ENCODE measurements around the gene PALM3.

PALM3 gene

DNA sequence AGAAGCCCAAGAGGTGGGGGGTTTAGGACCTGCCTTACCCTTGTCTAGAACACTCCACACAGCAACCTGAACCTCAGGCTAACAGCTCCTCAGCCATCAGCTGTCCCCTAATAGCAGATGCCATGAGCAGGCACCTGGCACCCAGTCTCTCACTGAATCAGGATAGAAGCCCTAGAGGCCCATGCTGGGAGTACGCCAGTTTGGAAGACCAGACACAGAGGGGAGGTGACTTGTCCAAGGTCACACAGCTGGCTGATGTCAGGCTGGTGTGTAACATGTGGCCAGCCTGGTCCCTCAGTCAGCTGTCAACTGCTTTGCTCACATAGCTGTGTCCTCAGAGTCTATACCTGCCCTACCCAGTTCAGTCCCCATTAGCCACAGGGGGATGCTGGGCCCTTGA lies 41.4 kb upstream of the PALM3 start:
- TF ChIP-seq, protein P1, sequence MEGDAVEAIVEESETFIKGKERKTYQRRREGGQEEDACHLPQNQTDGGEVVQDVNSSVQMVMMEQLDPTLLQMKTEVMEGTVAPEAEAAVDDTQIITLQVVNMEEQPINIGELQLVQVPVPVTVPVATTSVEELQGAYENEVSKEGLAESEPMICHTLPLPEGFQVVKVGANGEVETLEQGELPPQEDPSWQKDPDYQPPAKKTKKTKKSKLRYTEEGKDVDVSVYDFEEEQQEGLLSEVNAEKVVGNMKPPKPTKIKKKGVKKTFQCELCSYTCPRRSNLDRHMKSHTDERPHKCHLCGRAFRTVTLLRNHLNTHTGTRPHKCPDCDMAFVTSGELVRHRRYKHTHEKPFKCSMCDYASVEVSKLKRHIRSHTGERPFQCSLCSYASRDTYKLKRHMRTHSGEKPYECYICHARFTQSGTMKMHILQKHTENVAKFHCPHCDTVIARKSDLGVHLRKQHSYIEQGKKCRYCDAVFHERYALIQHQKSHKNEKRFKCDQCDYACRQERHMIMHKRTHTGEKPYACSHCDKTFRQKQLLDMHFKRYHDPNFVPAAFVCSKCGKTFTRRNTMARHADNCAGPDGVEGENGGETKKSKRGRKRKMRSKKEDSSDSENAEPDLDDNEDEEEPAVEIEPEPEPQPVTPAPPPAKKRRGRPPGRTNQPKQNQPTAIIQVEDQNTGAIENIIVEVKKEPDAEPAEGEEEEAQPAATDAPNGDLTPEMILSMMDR (IDR thresholded peaks at IDR 0.05; ENCODE audit: low read depth, low read length, missing control alignments), result no peak
- H3K4me3 ChIP-seq (replicated peaks; ENCODE audit: low read depth, low read length), result no peak overlapping the region
- DNase-seq (ENCODE audit: extremely low read depth, low read depth), result no peak

DNA sequence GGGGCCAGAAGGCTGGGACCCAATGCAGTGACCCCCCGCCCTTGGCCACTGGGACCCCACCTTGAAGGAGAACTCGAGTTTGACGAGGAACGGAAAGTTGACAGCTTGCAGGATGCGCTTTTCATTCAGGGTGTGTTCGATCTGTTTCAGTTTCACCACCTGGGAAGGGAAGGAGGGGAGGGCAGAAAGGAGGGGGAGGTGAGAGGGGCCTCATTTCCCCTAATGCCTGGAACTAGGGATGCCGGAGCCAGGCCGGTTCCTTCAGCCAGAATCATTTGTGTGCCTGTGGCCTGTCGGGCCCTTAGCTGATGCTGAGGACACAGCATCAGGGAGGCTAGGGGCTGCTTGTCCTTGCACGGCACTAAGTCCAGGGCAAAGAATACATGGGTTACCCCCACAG lies 40.9 kb upstream of the PALM3 start:
- TF ChIP-seq, protein P1 (IDR thresholded peaks at IDR 0.05; ENCODE audit: low read depth, low read length, missing control alignments), result no peak
- no peak for DNase-seq (ENCODE audit: extremely low read depth, low read depth)
- H3K4me3 ChIP-seq (replicated peaks; ENCODE audit: low read depth, low read length), result no peak overlapping the region

DNA sequence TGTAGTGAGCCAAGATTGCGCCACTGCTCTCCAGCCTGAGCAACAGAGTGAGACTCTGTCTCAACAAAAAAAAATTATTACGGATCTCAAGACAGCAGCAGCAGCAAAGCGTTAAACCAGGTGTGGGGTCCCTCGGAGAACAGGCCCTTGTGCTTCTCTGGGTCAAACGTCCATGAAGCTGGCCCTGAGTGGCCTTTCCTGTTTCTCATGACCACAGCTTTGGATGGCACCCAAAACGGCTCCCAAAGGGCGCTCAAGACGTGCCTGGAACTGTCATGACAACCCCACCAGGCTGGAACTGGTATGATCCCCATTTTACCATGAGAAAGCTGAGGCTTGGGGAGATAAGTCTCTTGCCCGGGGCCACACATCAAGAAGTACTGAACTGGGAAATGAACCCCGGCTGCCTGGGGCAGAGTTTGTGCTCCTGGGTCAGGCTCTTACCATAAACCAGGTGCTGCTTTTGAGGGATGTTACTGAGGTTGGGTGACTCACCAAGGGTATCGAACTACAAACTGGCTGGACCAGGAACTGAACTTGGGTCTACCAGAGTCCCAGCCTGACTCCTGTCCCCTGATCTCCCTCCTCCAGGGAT lies 40.3 kb upstream of the PALM3 start:
- H3K4me3 ChIP-seq (replicated peaks; ENCODE audit: low read depth, low read length), result no peak overlapping the region

GRCh38 chr19:14101003-14101545 lies 39.2 kb upstream of the PALM3 start:
- H3K4me3 ChIP-seq (replicated peaks; ENCODE audit: low read depth, low read length), result no peak overlapping the region
- DNase-seq (ENCODE audit: extremely low read depth, low read depth), result no peak
- TF ChIP-seq, protein P1 (IDR thresholded peaks at IDR 0.05; ENCODE audit: low read depth, low read length, missing control alignments), result no peak

More for the DNA sequence above, 40.3 kb upstream of the PALM3 start:
- no peak for DNase-seq (ENCODE audit: extremely low read depth, low read depth)
- TF ChIP-seq, protein P1 (IDR thresholded peaks at IDR 0.05; ENCODE audit: low read depth, low read length, missing control alignments), result no peak

- TF ChIP-seq, protein P1 (IDR thresholded peaks at IDR 0.05; ENCODE audit: low read depth, low read length, missing control alignments), result peak; percentile 16
- DNase-seq (ENCODE audit: extremely low read depth, low read depth), result no peak
- H3K4me3 ChIP-seq (replicated peaks; ENCODE audit: low read depth, low read length), result no peak overlapping the region
Measured at GRCh38 chr19:14097532-14098151, 35.8 kb upstream of the PALM3 start.

- TF ChIP-seq, protein P1 (IDR thresholded peaks at IDR 0.05; ENCODE audit: low read depth, low read length, missing control alignments), result no peak
- no peak overlapping the region for H3K4me3 ChIP-seq (replicated peaks; ENCODE audit: low read depth, low read length)
- DNase-seq (ENCODE audit: extremely low read depth, low read depth), result no peak
Measured at GRCh38 chr19:14096272-14096992, 34.6 kb upstream of the PALM3 start.

All from HFF-Myc (cell line).